ENCODE data around the gene LCN2.
"Not testable (repeated sequence)": the region's sequence is repeated elsewhere in the genome, so short reads cannot be mapped to it uniquely, and the experiment has no call there.

LCN2 gene

GRCh38 chr9:128149001-128149701 lies at the start of gene LCN2:
TSS of gene LCN2 (plus strand) at chr9:128149453. CDS start at chr9:128149526, 73 bp downstream.
- DNase-seq: no peak

GRCh38 chr9:128099932-128100491 lies 49.2 kb upstream of the LCN2 start:
- no peak for DNase-seq

GRCh38 chr9:128100581-128100980 lies 48.7 kb upstream of the LCN2 start:
- DNase-seq: no peak

- no peak for DNase-seq
Observed at GRCh38 chr9:128101231-128101661, 48.0 kb upstream of the LCN2 start.

GRCh38 chr9:128101690-128102089 lies 47.6 kb upstream of the LCN2 start:
- no peak for DNase-seq

- no peak for DNase-seq
Observed at GRCh38 chr9:128102196-128102595, 47.1 kb upstream of the LCN2 start.

GRCh38 chr9:128102861-128103588 lies 46.2 kb upstream of the LCN2 start:
- DNase-seq: no peak

- no peak for DNase-seq
Observed at GRCh38 chr9:128103589-128103962, 45.7 kb upstream of the LCN2 start.

- DNase-seq: no peak
Observed at GRCh38 chr9:128104171-128104618, 45.1 kb upstream of the LCN2 start.

GRCh38 chr9:128105538-128106175 lies 43.6 kb upstream of the LCN2 start:
- no peak for DNase-seq

GRCh38 chr9:128106181-128106939 lies 42.9 kb upstream of the LCN2 start:
- DNase-seq: no peak

- DNase-seq: no peak
Observed at GRCh38 chr9:128106940-128107467, 42.2 kb upstream of the LCN2 start.

- DNase-seq: no peak
Observed at GRCh38 chr9:128107468-128108268, 41.6 kb upstream of the LCN2 start.

- DNase-seq: no peak
Observed at GRCh38 chr9:128108269-128109049, 40.8 kb upstream of the LCN2 start.

GRCh38 chr9:128109050-128109709 lies 40.1 kb upstream of the LCN2 start:
- no peak for DNase-seq

- DNase-seq: not testable (repeated sequence)
Observed at GRCh38 chr9:128111726-128112125, 37.5 kb upstream of the LCN2 start.

GRCh38 chr9:128113526-128114325 lies 35.5 kb upstream of the LCN2 start:
- no peak for DNase-seq

- DNase-seq: no peak
Observed at GRCh38 chr9:128114326-128115186, 34.7 kb upstream of the LCN2 start.

Data from NCI-H1417 treated with DMSO at 0.1 percent for 48 hours (cell line).